ENCODE results near the gene C19orf81. TPM values are rescaled to one million over a fixed set of nuclear protein-coding genes. Genes with fewer than 3 reads are reported as not detected.

The C19orf81 gene
- polyA plus RNA-seq, 1 donor from 2014 or later = 28.3 TPM

GRCh38 chr19:50651174-50651573, 1.9 kb downstream of the C19orf81 start:
- Histone ChIP-seq H3K9me3 (ENCODE audit: low read length) (no peaks in the 10 kb centered on the region), H3K9ac (ENCODE audit: low read length) (no peak overlapping the region), H3K4me2 (ENCODE audit: low read length) (no peak overlapping the region), H3K4me3 (ENCODE audit: low read length) (no peak overlapping the region), H4K20me1 (ENCODE audit: insufficient read depth) (no peaks in the 10 kb centered on the region), H3F3A (ENCODE audit: insufficient read depth, low read length, poor library complexity, severe bottlenecking) (no peaks in the 10 kb centered on the region), H2AFZ (ENCODE audit: low read depth, low read length) (no peak overlapping the region), H3K79me2 (replicated peaks; ENCODE audit: insufficient read depth, low read length) (no peaks in the 10 kb centered on the region), H3K27me3 (ENCODE audit: insufficient read depth, low read depth, low read length) (peaks cover 3% of the 10 kb centered on the region), H3K9me2 (ENCODE audit: insufficient read depth, low read length) (no peaks in the 10 kb centered on the region), H3K36me3 (ENCODE audit: insufficient read depth, low read length) (no peaks in the 10 kb centered on the region), H3K27ac (ENCODE audit: low read length) (no peak overlapping the region)
- TF ChIP-seq REST (IDR thresholded peaks at IDR 0.05; ENCODE audit: borderline replicate concordance) = no peak
- TF ChIP-seq TAF1 (IDR thresholded peaks at IDR 0.05; ENCODE audit: low read depth) = no peak
- no peak for TF ChIP-seq MXI1 (conservative IDR thresholded peaks at IDR 0.05; ENCODE audit: poor library complexity, severe bottlenecking)
- TF ChIP-seq POLR2AphosphoS5 (IDR thresholded peaks at IDR 0.05) = no peak
- no peak for TF ChIP-seq EZH2 (IDR thresholded peaks at IDR 0.05; ENCODE audit: borderline replicate concordance, insufficient read depth, low read length, poor library complexity, severe bottlenecking)
- TF ChIP-seq EP300 (conservative IDR thresholded peaks at IDR 0.05; ENCODE audit: poor library complexity, severe bottlenecking) = no peak
- TF ChIP-seq SMC3 (conservative IDR thresholded peaks at IDR 0.05; ENCODE audit: poor library complexity) = no peak
- TF ChIP-seq RAD21 (conservative IDR thresholded peaks at IDR 0.05) = no peak
- no peak for TF ChIP-seq CTCF (IDR thresholded peaks at IDR 0.05; ENCODE audit: poor library complexity, severe bottlenecking)

GRCh38 chr19:50652722-50653121, 3.5 kb downstream of the C19orf81 start:
- peaks cover 4% of the 10 kb centered on the region for H3F3A ChIP-seq (ENCODE audit: insufficient read depth, low read length, poor library complexity, severe bottlenecking)
- H3K27ac ChIP-seq (ENCODE audit: low read length) = no peak overlapping the region
- no peaks in the 10 kb centered on the region for H3K36me3 ChIP-seq (ENCODE audit: insufficient read depth, low read length)
- no peak overlapping the region for H3K9ac ChIP-seq (ENCODE audit: low read length)
- no peaks in the 10 kb centered on the region for H3K27me3 ChIP-seq (ENCODE audit: insufficient read depth, low read depth, low read length)
- no peaks in the 10 kb centered on the region for H3K79me2 ChIP-seq (replicated peaks; ENCODE audit: insufficient read depth, low read length)
- H4K20me1 ChIP-seq (ENCODE audit: insufficient read depth) = no peaks in the 10 kb centered on the region
- H3K4me3 ChIP-seq (ENCODE audit: low read length) = no peak overlapping the region
- no peaks in the 10 kb centered on the region for H3K9me3 ChIP-seq (ENCODE audit: low read length)
- H3K4me2 ChIP-seq (ENCODE audit: low read length) = no peak overlapping the region
- H2AFZ ChIP-seq (ENCODE audit: low read depth, low read length) = no peak overlapping the region
- H3K9me2 ChIP-seq (ENCODE audit: insufficient read depth, low read length) = no peaks in the 10 kb centered on the region
- no peak for TF ChIP-seq EZH2 (IDR thresholded peaks at IDR 0.05; ENCODE audit: borderline replicate concordance, insufficient read depth, low read length, poor library complexity, severe bottlenecking)

GRCh38 chr19:50654882-50655281, 5.6 kb downstream of the C19orf81 start:
- no peak for TF ChIP-seq EZH2 (IDR thresholded peaks at IDR 0.05; ENCODE audit: borderline replicate concordance, insufficient read depth, low read length, poor library complexity, severe bottlenecking)
- no peak overlapping the region for H3K27ac ChIP-seq (ENCODE audit: low read length)
- H3K4me2 ChIP-seq (ENCODE audit: low read length) = no peak overlapping the region
- H3F3A ChIP-seq (ENCODE audit: insufficient read depth, low read length, poor library complexity, severe bottlenecking) = peaks cover 4% of the 10 kb centered on the region
- H3K4me3 ChIP-seq (ENCODE audit: low read length) = no peak overlapping the region
- no peaks in the 10 kb centered on the region for H3K9me3 ChIP-seq (ENCODE audit: low read length)
- no peak overlapping the region for H3K9ac ChIP-seq (ENCODE audit: low read length)
- no peaks in the 10 kb centered on the region for H3K36me3 ChIP-seq (ENCODE audit: insufficient read depth, low read length)
- no peaks in the 10 kb centered on the region for H3K79me2 ChIP-seq (replicated peaks; ENCODE audit: insufficient read depth, low read length)
- no peaks in the 10 kb centered on the region for H3K27me3 ChIP-seq (ENCODE audit: insufficient read depth, low read depth, low read length)
- no peaks in the 10 kb centered on the region for H3K9me2 ChIP-seq (ENCODE audit: insufficient read depth, low read length)
- no peak overlapping the region for H2AFZ ChIP-seq (ENCODE audit: low read depth, low read length)
- H4K20me1 ChIP-seq (ENCODE audit: insufficient read depth) = no peaks in the 10 kb centered on the region
